Suprapubic skin (tissue), 4 donors: ENCODE measurements around the gene UBN2. TPM values are rescaled to one million over a fixed set of nuclear protein-coding genes. Genes with fewer than 3 reads are reported as not detected.
"Not testable (repeated sequence)": the region's sequence is repeated elsewhere in the genome, so short reads cannot be mapped to it uniquely, and the experiment has no call there.

Source experiments
- DNase-seq, 2 donors: peaks; one replicate each; pipeline ENCODE4 v3.0.0-alpha.2; 2019; ENCODE audit warnings: low spot score in 2 of 2
- H3K27ac ChIP-seq: fragments of 200-600 bp; sonication (generic); one replicate; pipeline ENCODE4 v1.5.1; 2019
- H3K27me3 ChIP-seq: fragments of 200-600 bp; sonication (generic); one replicate; pipeline ENCODE4 v1.5.1; 2019
- H3K36me3 ChIP-seq: fragments of 200-600 bp; sonication (generic); one replicate; pipeline ENCODE4 v1.5.1; 2019
- H3K4me1 ChIP-seq: fragments of 200-600 bp; sonication (generic); one replicate; pipeline ENCODE4 v1.5.1; 2019
- H3K4me3 ChIP-seq: fragments of 200-600 bp; sonication (generic); one replicate; pipeline ENCODE4 v1.5.1; 2019; ENCODE audit warnings: mild to moderate bottlenecking
- H3K9me3 ChIP-seq: fragments of 200-600 bp; sonication (generic); one replicate; pipeline ENCODE4 v1.5.1; 2019
- EP300 ChIP-seq: sonication (generic); formaldehyde crosslinking; IDR thresholded peaks from one replicate; pipeline ENCODE4 v1.6.1; 2017; ENCODE audit warnings: antibody characterized with exemption
- POLR2A ChIP-seq, 2 donors: fragments of 450-650 bp; IDR thresholded peaks; one replicate each; pipeline ENCODE4 v1.6.1; 2017; ENCODE audit warnings: antibody characterized with exemption in 2 of 2, mild to moderate bottlenecking in 2 of 2, moderate library complexity in 2 of 2
- POLR2AphosphoS5 ChIP-seq, 3 donors: sonication (generic); formaldehyde crosslinking; IDR thresholded peaks; one replicate each; pipeline ENCODE4 v1.6.1; 2017; ENCODE audit warnings: antibody characterized with exemption in 3 of 3
- WGBS: methylation state at CpG from one replicate; pipeline ENCODE4 v1.1.5; 2018; 5-methylcytosine and 5-hydroxymethylcytosine counted together
- total RNA-seq, 4 donors: library from RNA; depleted of rRNA; stranded (reverse); fragments of >200 nt; gene quantifications; one replicate each; pipeline ENCODE4 v1.1.0, GENCODE V29; 2016
- TF ChIP-seq, protein P1 (sequence below), 2 donors: fragments of 200-600 bp in 1 of 2; fragments of 450-650 bp in 1 of 2; sonication (generic) in 1 of 2; IDR thresholded peaks; one replicate each; pipeline ENCODE4 v1.5.1; 2016 to 2019; ENCODE audit warnings: antibody characterized with exemption in 2 of 2, mild to moderate bottlenecking in 1 of 2, moderate library complexity in 1 of 2

The UBN2 gene
- total RNA-seq, 4 donors from 2014 or later: 22.4 to 60.3 (median 29.2) TPM

- Histone ChIP-seq H3K9me3 (no peaks in the 10 kb centered on the region), H3K4me3 (no peak overlapping the region), H3K27ac (no peak overlapping the region), H3K36me3 (no peaks in the 10 kb centered on the region), H3K27me3 (no peaks in the 10 kb centered on the region), H3K4me1 (no peaks in the 10 kb centered on the region)
- no peak for TF ChIP-seq POLR2A (IDR thresholded peaks at IDR 0.05)
- TF ChIP-seq, protein P1, sequence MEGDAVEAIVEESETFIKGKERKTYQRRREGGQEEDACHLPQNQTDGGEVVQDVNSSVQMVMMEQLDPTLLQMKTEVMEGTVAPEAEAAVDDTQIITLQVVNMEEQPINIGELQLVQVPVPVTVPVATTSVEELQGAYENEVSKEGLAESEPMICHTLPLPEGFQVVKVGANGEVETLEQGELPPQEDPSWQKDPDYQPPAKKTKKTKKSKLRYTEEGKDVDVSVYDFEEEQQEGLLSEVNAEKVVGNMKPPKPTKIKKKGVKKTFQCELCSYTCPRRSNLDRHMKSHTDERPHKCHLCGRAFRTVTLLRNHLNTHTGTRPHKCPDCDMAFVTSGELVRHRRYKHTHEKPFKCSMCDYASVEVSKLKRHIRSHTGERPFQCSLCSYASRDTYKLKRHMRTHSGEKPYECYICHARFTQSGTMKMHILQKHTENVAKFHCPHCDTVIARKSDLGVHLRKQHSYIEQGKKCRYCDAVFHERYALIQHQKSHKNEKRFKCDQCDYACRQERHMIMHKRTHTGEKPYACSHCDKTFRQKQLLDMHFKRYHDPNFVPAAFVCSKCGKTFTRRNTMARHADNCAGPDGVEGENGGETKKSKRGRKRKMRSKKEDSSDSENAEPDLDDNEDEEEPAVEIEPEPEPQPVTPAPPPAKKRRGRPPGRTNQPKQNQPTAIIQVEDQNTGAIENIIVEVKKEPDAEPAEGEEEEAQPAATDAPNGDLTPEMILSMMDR (IDR thresholded peaks at IDR 0.05): no peak
- DNase-seq: no peak
- 67% methylated on average over 5 of the region's 5 CpGs for WGBS
These were observed 87.0 kb downstream of the UBN2 start for GRCh38 chr7:139317939-139318505.

DNA sequence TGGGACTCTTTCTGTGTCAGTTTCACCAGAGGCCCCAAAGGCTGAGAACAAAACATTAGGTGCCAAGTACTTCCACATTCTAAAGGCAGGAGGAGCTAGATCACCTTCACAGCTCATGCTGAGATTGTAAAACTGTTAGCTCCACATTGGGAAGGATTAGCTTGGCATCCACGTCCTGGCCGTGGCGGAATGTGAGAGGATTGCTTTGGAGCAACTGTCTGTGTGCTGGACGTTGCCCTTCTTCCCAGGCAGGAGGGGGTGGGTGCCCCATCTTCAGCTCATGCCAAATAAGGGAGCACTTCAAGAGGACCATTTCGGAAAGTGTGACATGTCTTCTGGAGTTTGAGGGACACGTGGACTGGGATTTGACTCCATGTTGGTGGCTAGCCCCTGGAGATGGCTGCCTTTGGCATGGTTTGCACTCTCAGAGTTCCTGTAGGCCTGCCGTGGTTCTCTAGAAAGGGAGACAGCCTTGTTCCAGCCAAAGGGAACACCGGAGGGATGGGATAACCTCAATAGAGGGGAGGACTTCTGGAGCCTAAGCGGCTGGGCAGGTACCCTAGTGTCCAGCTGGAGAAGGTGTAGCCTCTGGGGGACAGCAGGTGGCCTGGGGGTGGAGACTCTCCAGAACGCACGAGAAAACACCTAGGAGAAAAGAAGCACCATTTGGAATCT, 90.2 kb downstream of the UBN2 start:
- Histone ChIP-seq H3K27me3 (no peaks in the 10 kb centered on the region), H3K4me1 (no peaks in the 10 kb centered on the region), H3K27ac (no peak overlapping the region), H3K36me3 (no peaks in the 10 kb centered on the region), H3K4me3 (no peak overlapping the region), H3K9me3 (no peaks in the 10 kb centered on the region)
- TF ChIP-seq POLR2A (IDR thresholded peaks at IDR 0.05): no peak
- TF ChIP-seq, protein P1 (IDR thresholded peaks at IDR 0.05): peak in 1 of 2 donors; percentile 24
- no peak for DNase-seq
- WGBS: 67% methylated on average over 11 of the region's 11 CpGs

DNA sequence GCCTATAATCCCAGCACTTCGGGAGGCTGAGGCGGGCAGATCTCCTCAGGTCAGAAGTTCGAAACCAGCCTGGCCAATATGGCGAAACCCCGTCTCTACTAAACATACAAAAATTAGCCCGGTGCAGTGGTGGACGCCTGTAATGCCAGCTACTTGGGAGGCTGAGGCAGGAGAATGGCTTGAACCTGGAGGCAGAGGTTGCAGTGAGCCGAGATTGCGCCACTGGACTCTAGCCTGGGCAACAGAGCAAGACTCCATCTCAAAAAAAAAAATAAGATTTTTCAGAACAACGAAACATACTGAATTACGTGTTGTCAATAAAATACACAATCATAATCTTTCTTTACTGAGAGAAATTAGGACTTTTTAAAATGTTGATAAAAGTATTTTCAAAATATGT, 93.7 kb downstream of the UBN2 start:
- H3K36me3 ChIP-seq, H3K4me1 ChIP-seq, H3K27ac ChIP-seq, H3K27me3 ChIP-seq, H3K9me3 ChIP-seq, DNase-seq, H3K4me3 ChIP-seq: not testable (repeated sequence)
- WGBS: 95% methylated on average over 11 of the region's 11 CpGs

DNA sequence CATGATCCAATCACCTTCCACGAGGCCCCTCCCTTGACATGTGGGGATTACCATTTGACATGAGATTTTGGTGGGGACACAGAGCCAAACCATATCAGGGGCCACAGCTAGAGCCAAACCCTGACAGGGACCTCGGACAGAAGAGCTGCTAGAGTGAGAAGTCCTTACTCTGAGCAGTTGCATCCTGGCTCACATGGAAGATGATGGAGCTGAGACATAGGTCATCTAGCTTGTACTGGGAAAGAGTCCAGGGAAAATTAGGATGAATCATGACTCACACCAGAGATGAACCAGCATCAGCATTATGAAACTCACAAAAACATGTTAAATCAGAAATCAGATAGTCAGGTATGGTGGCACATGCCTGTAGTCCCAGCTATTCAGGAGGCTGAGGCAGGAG, 97.3 kb downstream of the UBN2 start:
- WGBS: 68% methylated on average over 2 of the region's 2 CpGs
- DNase-seq: no peak
- Histone ChIP-seq H3K27ac (no peak overlapping the region), H3K36me3 (no peaks in the 10 kb centered on the region), H3K9me3 (no peaks in the 10 kb centered on the region), H3K27me3 (no peaks in the 10 kb centered on the region), H3K4me3 (no peak overlapping the region), H3K4me1 (no peaks in the 10 kb centered on the region)
- TF ChIP-seq, protein P1 (IDR thresholded peaks at IDR 0.05): no peak
- TF ChIP-seq POLR2AphosphoS5 (IDR thresholded peaks at IDR 0.05) (no peak), EP300 (no peak), POLR2A (IDR thresholded peaks at IDR 0.05) (no peak)

DNA sequence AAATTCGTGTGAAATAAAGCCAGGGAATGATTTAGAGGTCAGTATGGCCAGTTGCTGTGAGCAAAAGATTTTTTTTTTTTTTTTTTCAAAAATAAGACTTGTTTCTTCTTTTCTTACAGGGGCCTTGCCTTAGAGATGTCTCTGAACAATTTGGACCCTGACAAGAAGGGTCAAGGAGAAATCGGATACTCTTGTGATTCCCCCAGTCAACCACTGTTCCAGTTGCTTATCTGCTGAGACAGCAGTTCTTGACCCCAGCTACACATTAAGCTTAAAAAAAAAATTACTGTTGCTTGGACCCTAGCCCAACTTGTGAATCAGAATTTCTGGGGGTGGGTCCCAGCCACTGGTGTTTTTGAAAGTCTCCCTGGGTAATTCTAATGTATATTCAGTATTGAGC, 98.1 kb downstream of the UBN2 start:
- Histone ChIP-seq H3K9me3 (no peaks in the 10 kb centered on the region), H3K36me3 (no peaks in the 10 kb centered on the region), H3K4me3 (no peak overlapping the region), H3K27me3 (no peaks in the 10 kb centered on the region), H3K4me1 (no peaks in the 10 kb centered on the region), H3K27ac (no peak overlapping the region)
- TF ChIP-seq, protein P1 (IDR thresholded peaks at IDR 0.05): no peak
- TF ChIP-seq POLR2A (IDR thresholded peaks at IDR 0.05) (no peak), POLR2AphosphoS5 (IDR thresholded peaks at IDR 0.05) (no peak), EP300 (no peak)
- no peak for DNase-seq
- WGBS: 77% methylated on average over 2 of the region's 2 CpGs
